A673 (cell line): ENCODE results near the gene DHRS12. TPM values are rescaled to one million over a fixed set of nuclear protein-coding genes. Genes with fewer than 3 reads are reported as not detected.
A peak's percentile ranks its signal among the peaks of the same experiment; 100 is the strongest.

Source experiments
- BruUV-seq: library from RNA; stranded (reverse); fragments of 400-500 nt; replicated peaks from 2 replicates; lab custom pipeline; 2021; lab: Mats Ljungman, UMichigan
- CTCF ChIA-PET: fragments of 300-600 bp; sonication (Branson Sonifier 250); formaldehyde crosslinking; loops from one replicate; lab custom pipeline; 2022; ENCODE audit warnings: antibody characterized with exemption; lab: Charles Lee
- POLR2A ChIA-PET: fragments of 300-600 bp; sonication (Branson Sonifier 250); formaldehyde crosslinking; loops from one replicate; lab custom pipeline; 2022; ENCODE audit warnings: antibody characterized with exemption; ENCODE audit not compliant: low non-redundant PET; lab: Charles Lee
- DNase-seq: peaks from one replicate; pipeline ENCODE4 v3.0.0-alpha.2; 2015; ENCODE audit warnings: low spot score
- H3K27ac ChIP-seq: fragments of 200-600 bp; sonication (generic); 2 replicates; pipeline ENCODE4 v1.5.1; 2016; ENCODE audit warnings: mixed run types, low read depth, mild to moderate bottlenecking, mixed read lengths, antibody characterized with exemption, low read length; ENCODE audit not compliant: poor library complexity, severe bottlenecking
- H3K27me3 ChIP-seq: fragments of 200-600 bp; sonication (generic); replicated peaks from 2 replicates; pipeline ENCODE4 v1.6.1; 2017; ENCODE audit warnings: mixed run types, low read depth, mild to moderate bottlenecking, mixed read lengths, antibody characterized with exemption, low read length; ENCODE audit not compliant: insufficient read depth, poor library complexity
- H3K36me3 ChIP-seq: fragments of 200-600 bp; sonication (generic); 2 replicates; pipeline ENCODE4 v1.6.1; 2016; ENCODE audit warnings: mixed run types, mild to moderate bottlenecking, mixed read lengths, antibody characterized with exemption, low read length; ENCODE audit not compliant: insufficient read depth, poor library complexity, severe bottlenecking
- H3K4me1 ChIP-seq: fragments of 200-600 bp; sonication (generic); 2 replicates; pipeline ENCODE4 v1.6.1; 2017; ENCODE audit warnings: mixed run types, mild to moderate bottlenecking, mixed read lengths, antibody characterized with exemption, low read length; ENCODE audit not compliant: insufficient read depth, poor library complexity, severe bottlenecking
- H3K4me3 ChIP-seq: fragments of 200-600 bp; sonication (generic); 2 replicates; pipeline ENCODE4 v1.5.1; 2016; ENCODE audit warnings: low read depth, mixed run types, mild to moderate bottlenecking, mixed read lengths, low read length; ENCODE audit not compliant: poor library complexity, severe bottlenecking
- H3K9me3 ChIP-seq: fragments of 200-600 bp; sonication (generic); 2 replicates; pipeline ENCODE4 v1.6.1; 2016; ENCODE audit warnings: mixed run types, low read depth, mild to moderate bottlenecking, mixed read lengths, antibody characterized with exemption, low read length; ENCODE audit not compliant: poor library complexity, severe bottlenecking
- CTCF ChIP-seq: fragments of 300-800, 200-600 bp; sonication (generic); conservative IDR thresholded peaks from 2 replicates; pipeline ENCODE4 v1.5.1; 2017; ENCODE audit warnings: low read depth, mild to moderate bottlenecking, antibody characterized with exemption, low read length, moderate library complexity, mixed read lengths
- EZH2 ChIP-seq: fragments of 200-600 bp; sonication (generic); IDR thresholded peaks from 2 replicates; pipeline ENCODE4 v1.6.1; 2017; ENCODE audit warnings: borderline replicate concordance, low read depth, mild to moderate bottlenecking, mixed read lengths, antibody characterized with exemption, low read length; ENCODE audit not compliant: poor library complexity, severe bottlenecking
- intact Hi-C: fragments of 100-400 bp; cut with micrococcal nuclease; formaldehyde crosslinking; loops from one replicate; pipeline ENCODE4 v1.10.0; 2022; ENCODE audit not compliant: unreplicated experiment
- total RNA-seq: library from RNA; stranded (reverse); gene quantifications from 2 replicates; pipeline ENCODE4 v1.2.3, GENCODE V29; 2021

Gene DHRS12
- total RNA-seq, 1 experiment from 2014 or later = 2.8 TPM

GRCh38 chr13:51805925-51806324 lies 2.0 kb upstream of the DHRS12 start:
- no TSS peak for BruUV-seq
- Histone ChIP-seq H3K4me3 (no peak overlapping the region), H3K4me1 (peaks cover 21% of the 10 kb centered on the region), H3K27me3 (no peaks in the 10 kb centered on the region), H3K9me3 (no peaks in the 10 kb centered on the region), H3K36me3 (no peaks in the 10 kb centered on the region), H3K27ac (no peak overlapping the region)
- no peak for TF ChIP-seq CTCF
- TF ChIP-seq EZH2 = no peak
- POLR2A ChIA-PET = no interaction called here
- intact Hi-C loops = loop anchor here (10.0 kb wide), 1 partner anchor 661 kb away; no protein-coding TSS in a partner anchor
- no peak for DNase-seq
- CTCF ChIA-PET = no interaction called here

GRCh38 chr13:51805313-51805712 lies 1.4 kb upstream of the DHRS12 start:
- intact Hi-C loops = loop anchor here (10.0 kb wide), 1 partner anchor 661 kb away; no protein-coding TSS in a partner anchor
- Histone ChIP-seq H3K27ac (no peak overlapping the region), H3K4me1 (peaks cover 21% of the 10 kb centered on the region), H3K36me3 (no peaks in the 10 kb centered on the region), H3K27me3 (no peaks in the 10 kb centered on the region), H3K9me3 (no peaks in the 10 kb centered on the region), H3K4me3 (no peak overlapping the region)
- CTCF ChIA-PET = no interaction called here
- DNase-seq = no peak
- POLR2A ChIA-PET = interaction anchor here (0.6 kb wide), 1 partner anchor 417 kb away, joined by 3 read pairs; no protein-coding TSS in a partner anchor
- TF ChIP-seq EZH2 (no peak), CTCF (no peak)
- BruUV-seq = no TSS peak

GRCh38 chr13:51804295-51805172 lies 571 bp upstream of the DHRS12 start:
- peaks cover 21% of the 10 kb centered on the region for H3K4me1 ChIP-seq
- no peaks in the 10 kb centered on the region for H3K36me3 ChIP-seq
- H3K27me3 ChIP-seq = no peaks in the 10 kb centered on the region
- TSS peak; percentile 72 for BruUV-seq
- H3K4me3 ChIP-seq = peak overlapping the region; percentile 69
- POLR2A ChIA-PET = interaction anchor here (0.6 kb wide), 1 partner anchor 416 kb away, joined by 3 read pairs; no protein-coding TSS in a partner anchor
- no peak for TF ChIP-seq EZH2
- TF ChIP-seq CTCF = no peak
- CTCF ChIA-PET = no interaction called here
- H3K9me3 ChIP-seq = no peaks in the 10 kb centered on the region
- DNase-seq = no peak
- peak overlapping the region; percentile 96 for H3K27ac ChIP-seq
- intact Hi-C loops = loop anchor here (10.0 kb wide), 1 partner anchor 660 kb away; no protein-coding TSS in a partner anchor
